ENCODE measurements around the gene SH2D7. TPM values are rescaled to one million over a fixed set of nuclear protein-coding genes. Genes with fewer than 3 reads are reported as not detected.
A peak's percentile ranks its signal among the peaks of the same experiment; 100 is the strongest.

Gene SH2D7
- total RNA-seq, 2 experiments from 2014 or later: not detected

DNA sequence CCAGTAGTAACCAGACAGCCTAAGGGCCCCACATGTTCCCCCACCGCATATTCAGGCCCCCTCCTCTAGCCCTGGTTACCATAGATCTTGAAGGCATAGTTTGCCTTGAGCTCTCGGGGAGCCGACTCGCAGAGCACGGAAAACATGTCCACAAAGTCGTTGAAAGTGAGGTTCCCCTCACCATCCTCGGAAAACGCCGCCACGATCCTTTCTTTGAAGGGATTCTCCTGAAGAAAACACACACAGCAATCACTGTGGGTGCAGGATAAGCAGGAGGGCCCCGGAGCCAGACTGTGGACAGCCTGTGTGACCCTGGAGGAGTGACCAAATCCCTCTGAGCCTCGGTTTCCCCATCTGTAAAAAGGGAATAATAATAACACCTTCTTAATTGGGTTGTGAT, 16.8 kb downstream of the SH2D7 start:
- CTCF ChIA-PET: interaction anchor here (0.6 to 9.8 kb wide), 35 partner anchors 9 to 201 kb away, joined by 3 to 115 read pairs (median 6); partner anchors contain the start of genes CIB2 and TBC1D2B
- no peak for DNase-seq
- Mint-ChIP-seq H3K4me1 (ENCODE audit: low read depth) (peaks cover 15% of the 10 kb centered on the region), H3K4me3 (no peak overlapping the region), H3K27me3 (ENCODE audit: low read depth) (no peaks in the 10 kb centered on the region), H3K36me3 (ENCODE audit: low read depth) (no peaks in the 10 kb centered on the region), H3K27ac (no peak overlapping the region), H3K9me3 (no peaks in the 10 kb centered on the region)
- intact Hi-C loops (cut with micrococcal nuclease): loop anchor here (5.0 kb wide), 1 partner anchor 197 kb away; no protein-coding TSS in a partner anchor

DNA sequence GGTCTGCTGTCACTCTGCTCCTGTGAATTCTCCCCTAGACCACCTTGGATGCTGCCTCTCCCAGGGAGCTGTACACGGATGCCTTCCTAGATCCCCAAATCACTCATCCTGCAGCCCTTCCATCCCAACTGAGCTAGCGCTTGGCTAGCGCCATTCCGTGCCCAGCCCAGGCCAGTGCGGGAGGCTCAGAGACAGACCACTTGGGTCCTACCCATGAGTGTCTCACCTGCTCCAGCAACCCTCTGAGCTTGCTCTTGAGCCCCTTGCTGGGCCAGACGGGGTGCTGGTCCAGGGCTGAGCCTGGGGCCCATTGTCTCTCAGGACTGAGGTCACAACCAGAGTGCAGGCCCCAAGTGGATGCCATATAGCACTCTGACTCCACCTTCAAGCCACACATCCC, 17.7 kb downstream of the SH2D7 start:
- CTCF ChIA-PET: interaction anchor here (0.6 to 9.8 kb wide), 12 partner anchors 28 to 153 kb away, joined by 3 to 115 read pairs (median 24); no protein-coding TSS in a partner anchor
- Mint-ChIP-seq H3K4me1 (ENCODE audit: low read depth) (peaks cover 7% of the 10 kb centered on the region), H3K27me3 (ENCODE audit: low read depth) (no peaks in the 10 kb centered on the region), H3K36me3 (ENCODE audit: low read depth) (no peaks in the 10 kb centered on the region), H3K9me3 (no peaks in the 10 kb centered on the region), H3K27ac (no peak overlapping the region), H3K4me3 (no peak overlapping the region)
- intact Hi-C loops (cut with micrococcal nuclease): no loop called here
- no peak for DNase-seq

- Mint-ChIP-seq H3K4me1 (ENCODE audit: low read depth) (no peaks in the 10 kb centered on the region), H3K9me3 (no peaks in the 10 kb centered on the region), H3K27me3 (ENCODE audit: low read depth) (no peaks in the 10 kb centered on the region), H3K27ac (no peak overlapping the region), H3K4me3 (no peak overlapping the region), H3K36me3 (ENCODE audit: low read depth) (no peaks in the 10 kb centered on the region)
- intact Hi-C loops (cut with micrococcal nuclease): no loop called here
- CTCF ChIA-PET: interaction anchor here (0.6 to 9.8 kb wide), 8 partner anchors 22 to 153 kb away, joined by 3 to 115 read pairs (median 62); no protein-coding TSS in a partner anchor
- DNase-seq: no peak
These were observed 18.6 kb downstream of the SH2D7 start for GRCh38 chr15:78110916-78111475.

DNA sequence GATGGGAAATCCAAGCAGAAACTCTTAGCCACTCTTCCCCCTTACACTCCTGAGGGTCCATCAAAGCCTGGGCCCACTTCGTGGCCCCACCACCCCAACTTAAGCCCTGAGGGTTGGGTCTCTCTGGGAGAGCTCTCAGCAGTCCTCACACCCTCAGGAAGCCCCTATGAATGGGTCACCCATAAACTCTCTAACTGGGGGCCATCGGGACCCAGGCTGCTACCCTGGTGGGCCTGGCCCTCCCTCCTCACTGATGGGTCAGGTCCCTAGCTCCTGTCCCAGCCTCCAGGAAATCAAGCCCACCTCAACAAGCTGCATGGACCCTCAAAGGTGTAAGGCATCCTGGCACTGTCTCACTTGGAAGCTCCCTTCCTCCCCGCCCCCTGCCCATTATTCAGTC, 19.4 kb downstream of the SH2D7 start:
- DNase-seq: no peak
- H3K4me3 Mint-ChIP-seq: no peak overlapping the region
- no peak overlapping the region for H3K27ac Mint-ChIP-seq
- H3K4me1 Mint-ChIP-seq (ENCODE audit: low read depth): no peaks in the 10 kb centered on the region
- H3K36me3 Mint-ChIP-seq (ENCODE audit: low read depth): no peaks in the 10 kb centered on the region
- intact Hi-C loops (cut with micrococcal nuclease): no loop called here
- no peaks in the 10 kb centered on the region for H3K27me3 Mint-ChIP-seq (ENCODE audit: low read depth)
- CTCF ChIA-PET: interaction anchor here (0.9 to 9.8 kb wide), 13 partner anchors 11 to 202 kb away, joined by 3 to 115 read pairs (median 4); partner anchors contain the start of genes CIB2 and TBC1D2B
- H3K9me3 Mint-ChIP-seq: no peaks in the 10 kb centered on the region

DNA sequence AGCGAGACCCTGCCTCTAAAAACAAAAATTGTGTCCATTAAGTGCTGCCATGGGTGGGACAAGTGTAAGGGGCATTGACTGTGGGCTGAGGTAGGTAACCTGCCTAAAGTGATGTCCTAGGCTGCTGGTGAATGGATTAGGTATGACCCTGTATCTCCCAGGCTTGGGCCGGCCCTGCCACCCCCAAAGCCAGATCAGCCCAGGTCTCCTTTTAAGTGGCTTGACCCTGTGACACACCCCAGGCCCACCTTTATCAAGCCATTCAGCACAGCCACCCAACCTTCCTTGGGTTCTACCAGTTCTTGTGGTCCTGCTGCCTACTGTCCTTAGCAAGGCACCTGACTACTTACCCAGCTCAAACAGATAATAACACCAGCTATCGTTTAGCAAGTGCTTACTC, 20.2 kb downstream of the SH2D7 start:
- no peak overlapping the region for H3K27ac Mint-ChIP-seq
- no peak for DNase-seq
- H3K27me3 Mint-ChIP-seq (ENCODE audit: low read depth): no peaks in the 10 kb centered on the region
- CTCF ChIA-PET: interaction anchor here (0.6 to 9.8 kb wide), 22 partner anchors 10 to 333 kb away, joined by 3 to 115 read pairs (median 4); partner anchors contain the start of genes CIB2 and TBC1D2B
- no peak overlapping the region for H3K4me3 Mint-ChIP-seq
- intact Hi-C loops (cut with micrococcal nuclease): no loop called here
- no peaks in the 10 kb centered on the region for H3K9me3 Mint-ChIP-seq
- no peaks in the 10 kb centered on the region for H3K36me3 Mint-ChIP-seq (ENCODE audit: low read depth)
- no peaks in the 10 kb centered on the region for H3K4me1 Mint-ChIP-seq (ENCODE audit: low read depth)

DNA sequence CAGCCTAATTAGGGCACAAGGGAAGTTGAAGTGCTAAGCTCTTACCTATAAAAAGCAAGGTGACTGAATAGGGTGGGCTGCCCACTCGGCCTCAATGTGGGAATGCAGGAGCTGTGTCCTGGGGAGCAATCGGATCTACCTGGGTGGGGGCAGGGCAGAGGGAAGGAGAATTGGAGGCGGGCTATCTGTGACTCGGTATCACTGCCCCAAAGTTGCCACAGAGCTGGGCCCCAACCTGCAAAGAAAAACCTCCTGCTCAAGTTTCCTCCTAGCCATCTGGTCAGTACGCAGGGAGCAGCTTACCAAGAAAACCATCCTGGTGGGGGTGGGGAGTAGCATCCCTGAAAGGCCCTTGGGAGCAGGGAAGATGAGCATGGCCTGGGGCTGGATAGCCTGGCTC, 28.2 kb downstream of the SH2D7 start:
- Mint-ChIP-seq H3K27ac (no peak overlapping the region), H3K4me3 (no peak overlapping the region), H3K4me1 (ENCODE audit: low read depth) (no peaks in the 10 kb centered on the region), H3K9me3 (no peaks in the 10 kb centered on the region), H3K27me3 (ENCODE audit: low read depth) (no peaks in the 10 kb centered on the region), H3K36me3 (ENCODE audit: low read depth) (no peaks in the 10 kb centered on the region)
- intact Hi-C loops (cut with micrococcal nuclease): no loop called here
- DNase-seq: no peak
- CTCF ChIA-PET: interaction anchor here (0.6 to 1.6 kb wide), 5 partner anchors 10 to 153 kb away, joined by 3 to 6 read pairs (median 4); partner anchors contain the start of gene CIB2

DNA sequence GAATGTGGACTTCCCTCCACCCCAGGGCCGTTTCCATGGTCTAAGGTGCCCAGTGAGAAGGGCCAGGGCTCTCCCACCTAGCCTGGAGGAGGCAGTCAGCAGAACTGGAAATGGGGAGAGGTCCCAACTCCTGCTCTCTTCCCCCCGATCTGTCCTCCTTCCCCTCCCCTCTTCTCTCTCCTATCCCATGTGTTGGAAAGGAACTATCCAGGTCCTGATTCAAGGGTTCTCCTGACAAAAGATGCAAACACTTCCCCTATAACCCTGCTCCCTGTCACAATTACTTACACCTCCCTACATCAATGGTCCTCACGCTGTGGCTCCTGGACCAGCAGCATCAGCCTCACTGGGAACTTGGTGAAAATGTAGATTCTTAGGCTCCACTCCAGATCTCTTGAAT, 32.9 kb downstream of the SH2D7 start:
- DNase-seq: no peak
- CTCF ChIA-PET: interaction anchor here (1.9 kb wide), 1 partner anchor 117 kb away, joined by 6 read pairs; no protein-coding TSS in a partner anchor
- Mint-ChIP-seq H3K4me1 (ENCODE audit: low read depth) (no peaks in the 10 kb centered on the region), H3K9me3 (no peaks in the 10 kb centered on the region), H3K4me3 (no peak overlapping the region), H3K36me3 (ENCODE audit: low read depth) (no peaks in the 10 kb centered on the region), H3K27ac (no peak overlapping the region), H3K27me3 (ENCODE audit: low read depth) (no peaks in the 10 kb centered on the region)
- intact Hi-C loops (cut with micrococcal nuclease): no loop called here

DNA sequence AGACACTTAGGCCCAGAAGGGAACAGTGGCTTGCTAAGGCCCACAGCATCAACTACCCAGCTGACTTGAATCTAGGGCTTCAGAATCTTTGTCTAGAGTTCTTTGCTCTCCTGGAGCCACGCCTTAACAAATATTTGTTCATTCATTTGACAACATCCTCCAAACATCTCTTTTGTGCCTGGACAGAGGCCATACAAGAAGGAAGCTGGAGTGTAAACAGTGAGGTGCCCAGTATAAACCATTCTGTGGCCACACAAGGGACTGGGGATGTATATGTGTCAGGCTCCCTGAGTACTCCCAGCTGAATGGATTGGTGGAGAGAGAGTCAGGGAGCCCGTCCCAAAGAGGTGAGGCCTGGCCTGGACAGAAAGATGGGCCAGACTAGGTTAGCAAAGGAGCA, 35.5 kb downstream of the SH2D7 start:
- Mint-ChIP-seq H3K36me3 (ENCODE audit: low read depth) (no peaks in the 10 kb centered on the region), H3K9me3 (no peaks in the 10 kb centered on the region), H3K4me1 (ENCODE audit: low read depth) (peaks cover 9% of the 10 kb centered on the region), H3K27me3 (ENCODE audit: low read depth) (no peaks in the 10 kb centered on the region), H3K4me3 (no peak overlapping the region), H3K27ac (peak overlapping the region; percentile 11)
- CTCF ChIA-PET: interaction anchor here (1.1 to 1.5 kb wide), 2 partner anchors 68 to 99 kb away, joined by 5 to 12 read pairs; no protein-coding TSS in a partner anchor
- intact Hi-C loops (cut with micrococcal nuclease): no loop called here
- DNase-seq: no peak

DNA sequence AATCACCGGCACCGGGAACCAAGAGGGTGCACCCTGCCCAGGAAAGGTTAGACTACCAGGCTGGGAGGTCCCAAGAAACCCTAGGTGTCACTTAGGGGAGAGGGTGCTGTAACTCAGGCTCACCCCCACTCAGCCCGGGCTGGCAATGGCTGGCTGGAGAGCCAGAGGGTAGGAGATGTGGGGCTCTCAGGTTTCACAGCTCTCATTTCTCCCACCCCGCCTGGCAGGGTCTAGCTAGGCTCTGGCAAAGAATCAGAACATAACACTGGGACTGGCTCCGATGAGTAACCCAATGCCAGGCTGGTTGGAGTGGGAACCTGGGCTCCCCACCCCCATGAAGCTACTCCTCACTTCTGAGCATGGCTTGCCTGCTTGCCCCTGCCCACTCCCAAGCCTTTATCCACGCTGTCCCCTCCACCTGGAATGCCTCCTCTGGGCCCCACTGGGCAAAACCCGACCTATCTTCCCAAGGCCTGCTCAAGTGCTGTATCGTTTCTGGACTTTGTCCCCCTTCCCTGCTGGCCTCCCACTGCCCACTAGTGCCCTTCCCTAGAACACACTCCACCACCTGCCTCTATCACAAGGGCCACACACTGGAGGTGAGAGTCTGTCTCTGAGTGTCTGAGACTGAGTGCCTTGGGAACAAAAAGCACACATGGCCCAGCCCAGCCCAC, 36.9 kb downstream of the SH2D7 start:
- no peak overlapping the region for H3K4me3 Mint-ChIP-seq
- H3K9me3 Mint-ChIP-seq: no peaks in the 10 kb centered on the region
- no peaks in the 10 kb centered on the region for H3K27me3 Mint-ChIP-seq (ENCODE audit: low read depth)
- H3K27ac Mint-ChIP-seq: peak overlapping the region; percentile 34
- no peaks in the 10 kb centered on the region for H3K36me3 Mint-ChIP-seq (ENCODE audit: low read depth)
- no peak for DNase-seq
- CTCF ChIA-PET: interaction anchor here (0.7 to 3.8 kb wide), 4 partner anchors 12 to 66 kb away, joined by 3 to 59 read pairs (median 5); no protein-coding TSS in a partner anchor
- H3K4me1 Mint-ChIP-seq (ENCODE audit: low read depth): peaks cover 17% of the 10 kb centered on the region
- intact Hi-C loops (cut with micrococcal nuclease): no loop called here

GRCh38 chr15:78129751-78130287, 37.5 kb downstream of the SH2D7 start:
- Mint-ChIP-seq H3K4me3 (no peak overlapping the region), H3K4me1 (ENCODE audit: low read depth) (peaks cover 17% of the 10 kb centered on the region), H3K27me3 (ENCODE audit: low read depth) (no peaks in the 10 kb centered on the region), H3K36me3 (ENCODE audit: low read depth) (no peaks in the 10 kb centered on the region), H3K27ac (no peak overlapping the region), H3K9me3 (no peaks in the 10 kb centered on the region)
- no peak for DNase-seq
- CTCF ChIA-PET: interaction anchor here (0.9 to 3.8 kb wide), 8 partner anchors 10 to 171 kb away, joined by 3 to 59 read pairs (median 8); no protein-coding TSS in a partner anchor
- intact Hi-C loops (cut with micrococcal nuclease): loop anchor here (5.0 kb wide), 1 partner anchor 37 kb away; no protein-coding TSS in a partner anchor

DNA sequence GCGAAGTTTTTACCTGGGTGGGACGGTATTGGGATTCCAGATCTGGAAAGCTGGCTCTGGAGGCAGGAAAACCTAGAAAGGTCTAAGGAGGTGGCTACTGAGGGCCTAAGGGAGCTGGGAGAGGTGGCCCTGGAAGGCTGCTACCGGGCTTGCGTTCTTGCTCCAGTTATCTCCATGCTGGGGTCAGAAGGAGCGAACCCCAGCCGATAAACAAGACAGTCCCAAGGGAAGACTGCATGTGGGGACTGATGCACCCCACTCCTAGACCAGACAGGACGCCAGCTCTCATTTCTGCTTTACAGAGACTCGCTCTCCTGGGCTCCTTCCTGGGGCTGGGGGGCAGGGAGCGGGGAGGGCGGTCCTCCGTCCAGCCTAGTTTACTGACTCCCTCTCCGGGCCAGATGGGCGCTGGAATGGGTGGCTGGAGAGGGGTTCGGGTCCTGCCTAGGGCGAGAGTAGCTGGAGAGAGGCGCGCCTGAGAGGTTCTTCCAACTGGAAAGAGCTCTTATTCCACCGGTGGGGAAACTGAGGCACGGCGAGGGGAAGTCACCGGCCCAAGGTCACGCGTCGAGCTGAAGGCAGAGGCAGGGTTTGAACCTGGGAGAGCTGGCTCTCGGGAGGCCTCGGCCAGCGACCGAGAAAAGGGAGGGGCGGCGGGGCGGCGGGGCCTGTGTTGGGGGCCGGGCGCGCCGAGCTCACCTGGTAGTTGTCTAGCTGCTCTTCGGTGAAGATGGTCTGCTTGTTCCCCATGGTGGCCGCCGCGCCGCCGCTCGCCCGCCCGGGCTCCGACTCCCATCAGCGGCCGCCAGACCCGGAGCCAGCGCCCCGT, 38.3 kb downstream of the SH2D7 start:
- Mint-ChIP-seq H3K4me1 (ENCODE audit: low read depth) (peaks cover 17% of the 10 kb centered on the region), H3K27ac (no peak overlapping the region), H3K27me3 (ENCODE audit: low read depth) (no peaks in the 10 kb centered on the region), H3K4me3 (peak overlapping the region; percentile 75), H3K36me3 (ENCODE audit: low read depth) (no peaks in the 10 kb centered on the region), H3K9me3 (no peaks in the 10 kb centered on the region)
- DNase-seq: no peak
- CTCF ChIA-PET: interaction anchor here (0.5 to 3.8 kb wide), 20 partner anchors 10 to 172 kb away, joined by 3 to 59 read pairs (median 4); no protein-coding TSS in a partner anchor
- intact Hi-C loops (cut with micrococcal nuclease): loop anchor here (1.0 to 5.0 kb wide), 4 partner anchors 19 to 111 kb away; partner anchors contain the start of gene IDH3A
